ENCODE results near the gene MYO18A.

MYO18A gene

GRCh38 chr17:29124135-29124924, 55.9 kb downstream of the MYO18A start:
- DNase-seq: no peak

- no peak for DNase-seq
Observed at GRCh38 chr17:29123111-29123510, 57.1 kb downstream of the MYO18A start.

GRCh38 chr17:29121442-29121841, 58.8 kb downstream of the MYO18A start:
- DNase-seq: no peak

- no peak for DNase-seq
Observed at GRCh38 chr17:29120433-29120832, 59.8 kb downstream of the MYO18A start.

GRCh38 chr17:29119265-29119664, 60.9 kb downstream of the MYO18A start:
- no peak for DNase-seq

- peak; percentile 44 for DNase-seq
Observed at GRCh38 chr17:29116804-29117753, 63.1 kb downstream of the MYO18A start.

GRCh38 chr17:29115961-29116803, 64.0 kb downstream of the MYO18A start:
- no peak for DNase-seq

GRCh38 chr17:29115435-29115834, 64.8 kb downstream of the MYO18A start:
- DNase-seq: no peak

- DNase-seq: no peak
Observed at GRCh38 chr17:29114141-29114540, 66.1 kb downstream of the MYO18A start.

GRCh38 chr17:29113334-29113733, 66.9 kb downstream of the MYO18A start:
- no peak for DNase-seq

- DNase-seq: no peak
Observed at GRCh38 chr17:29112771-29113295, 67.4 kb downstream of the MYO18A start.

GRCh38 chr17:29111816-29112499, 68.2 kb downstream of the MYO18A start:
- DNase-seq: peak; percentile 29

GRCh38 chr17:29110372-29110757, 69.8 kb downstream of the MYO18A start:
- no peak for DNase-seq

GRCh38 chr17:29109477-29110371, 70.5 kb downstream of the MYO18A start:
- DNase-seq: no peak

GRCh38 chr17:29108823-29109476, 71.2 kb downstream of the MYO18A start:
- DNase-seq: no peak

GRCh38 chr17:29107933-29108822, 72.0 kb downstream of the MYO18A start:
- DNase-seq: no peak

GRCh38 chr17:29107084-29107483, 73.1 kb downstream of the MYO18A start:
- DNase-seq: no peak

- no peak for DNase-seq
Observed at GRCh38 chr17:29103341-29103740, 76.9 kb downstream of the MYO18A start.

GRCh38 chr17:29102741-29103181, 77.4 kb downstream of the MYO18A start:
- no peak for DNase-seq

Measured in activated gamma-delta T cell (primary cell).